HG03196 (cell line): ENCODE measurements around the gene TTLL3.

ENCODE experiments used
- ATAC-seq: cut with Tn5 transposase; IDR thresholded peaks from one replicate; pipeline ENCODE4 v1.9.1; 2021; ENCODE audit not compliant: unreplicated experiment

The TTLL3 gene

DNA sequence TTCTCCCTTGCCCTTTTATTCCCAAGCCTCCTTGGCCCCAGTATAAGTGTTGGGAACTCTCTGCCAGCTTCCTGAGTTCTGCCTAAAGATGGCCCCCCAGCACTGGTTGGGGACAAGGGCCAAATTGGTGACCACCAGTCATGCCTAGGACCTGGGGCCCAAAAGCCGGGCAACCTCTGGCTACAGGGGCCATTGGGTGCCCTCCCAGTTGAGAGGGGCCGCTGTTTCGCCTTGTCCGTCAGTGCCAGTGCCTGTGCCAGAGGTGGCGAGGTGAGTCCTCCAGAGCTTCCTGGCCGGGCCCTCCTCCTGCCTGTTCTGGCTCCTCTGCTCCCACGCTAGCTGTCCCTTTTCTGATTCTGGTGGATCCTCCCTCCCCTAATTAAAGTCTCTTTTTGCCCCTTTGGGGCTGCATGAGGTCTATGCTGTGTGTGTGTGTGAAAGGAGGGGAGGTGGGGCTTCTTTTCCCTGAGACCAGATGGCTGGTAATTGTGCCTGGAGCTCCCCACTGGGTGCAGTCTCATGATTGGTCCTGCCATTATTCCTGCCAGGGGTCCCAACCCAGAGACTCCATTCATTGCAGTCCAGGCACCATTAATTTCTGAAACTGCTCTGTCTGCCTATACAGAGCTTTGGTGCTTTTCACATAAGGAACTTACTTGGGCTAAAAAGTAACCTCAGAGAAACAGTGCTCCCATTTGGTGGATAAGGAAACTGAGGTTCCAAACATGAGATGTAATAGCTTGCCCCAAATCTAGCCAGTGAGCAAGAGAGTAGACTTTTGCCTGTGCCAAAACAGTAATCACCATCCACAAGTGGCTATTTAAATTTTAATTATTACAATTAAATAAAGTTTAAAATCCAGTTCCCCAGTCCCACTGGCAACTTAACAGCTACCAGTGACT is 3.1 kb upstream of the TTLL3 start:
- no peak for ATAC-seq

DNA sequence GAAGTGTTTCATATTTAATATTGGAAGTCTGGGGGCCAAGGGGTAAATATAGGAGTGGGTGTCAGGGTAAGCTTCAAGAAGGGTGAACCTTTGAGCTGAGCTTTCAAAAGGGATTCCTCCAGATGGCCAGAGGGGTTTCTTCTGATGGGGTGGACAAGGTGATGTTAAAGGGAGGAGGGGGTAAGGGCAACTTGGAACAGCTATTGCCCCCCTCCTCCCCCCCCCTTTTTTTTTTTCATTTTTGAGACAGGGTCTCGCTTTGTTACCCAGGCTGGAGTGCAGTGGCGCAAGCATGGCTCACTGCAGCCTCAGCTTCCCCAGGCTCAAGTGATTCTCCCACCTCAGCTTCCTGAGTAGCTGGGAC is 2.1 kb upstream of the TTLL3 start:
- ATAC-seq: no peak

DNA sequence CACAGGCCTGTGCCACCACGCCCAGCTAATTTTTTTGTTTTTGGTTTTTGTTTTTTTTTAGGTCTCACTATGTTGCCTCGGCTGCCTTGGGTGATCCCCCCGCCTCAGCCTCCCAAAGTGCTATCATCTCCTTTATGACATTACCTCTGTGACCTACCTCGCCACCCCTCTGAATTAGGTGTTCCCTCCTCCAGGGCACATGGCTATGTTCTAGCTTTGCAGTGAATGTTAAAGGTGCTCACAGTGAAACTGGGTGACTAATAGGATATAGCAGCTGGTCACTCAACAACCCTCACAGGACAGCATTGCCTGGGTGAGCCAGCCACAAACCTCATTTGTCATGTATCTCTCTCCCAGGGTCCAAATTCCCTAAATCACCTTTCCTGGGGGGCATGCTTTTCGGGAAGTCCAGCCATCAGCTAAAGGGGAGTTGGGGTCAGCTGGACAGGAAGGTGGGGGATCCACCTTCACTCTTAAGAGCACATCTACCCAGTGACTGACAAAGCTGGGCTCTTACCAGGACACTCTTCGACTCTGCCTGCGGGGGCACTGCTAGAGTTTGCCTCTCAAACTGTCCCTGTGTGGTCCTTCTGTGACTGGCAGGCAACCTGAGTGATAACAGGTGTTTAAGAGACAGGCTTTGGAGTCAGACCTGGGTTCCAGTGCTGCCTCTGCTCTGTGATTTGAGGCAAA is 1.6 kb upstream of the TTLL3 start:
- peak; percentile 35 for ATAC-seq

DNA sequence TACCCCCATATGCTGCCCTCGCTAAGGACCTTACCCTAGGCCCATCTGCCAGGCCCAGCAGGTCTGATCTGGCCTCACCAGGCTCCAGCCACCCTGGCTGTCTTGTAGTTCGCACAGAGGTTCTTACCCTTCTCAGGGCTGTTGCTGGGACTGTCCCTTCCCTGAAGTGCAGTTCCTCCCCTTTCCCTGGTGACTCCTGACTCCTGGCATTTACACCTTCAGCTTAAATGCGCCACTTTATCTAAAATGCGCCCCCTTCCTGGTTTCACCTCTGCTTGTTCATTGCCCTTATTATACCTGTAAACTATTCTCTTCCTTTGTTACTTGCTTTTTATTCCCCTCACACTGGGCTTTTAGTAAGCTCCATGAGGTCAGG is 835 bp upstream of the TTLL3 start:
- ATAC-seq: no peak

DNA sequence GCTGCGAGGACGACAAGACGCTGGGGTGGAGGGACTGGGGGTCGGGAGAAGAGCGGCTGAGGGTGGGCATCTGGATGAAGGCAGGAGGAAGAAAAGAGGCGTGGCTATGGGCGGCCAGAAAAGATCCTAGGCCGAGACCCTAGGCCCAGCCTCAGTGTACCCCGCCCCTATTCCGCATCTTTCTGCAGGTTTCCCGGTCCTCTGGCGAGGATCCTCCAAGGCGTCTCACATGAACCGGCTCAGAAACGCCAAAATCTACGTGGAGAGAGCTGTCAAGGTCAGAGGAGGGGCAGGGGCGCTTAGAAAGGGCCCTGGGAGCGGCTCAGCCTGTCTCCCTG is 340 bp downstream of the TTLL3 start:
- no peak for ATAC-seq

DNA sequence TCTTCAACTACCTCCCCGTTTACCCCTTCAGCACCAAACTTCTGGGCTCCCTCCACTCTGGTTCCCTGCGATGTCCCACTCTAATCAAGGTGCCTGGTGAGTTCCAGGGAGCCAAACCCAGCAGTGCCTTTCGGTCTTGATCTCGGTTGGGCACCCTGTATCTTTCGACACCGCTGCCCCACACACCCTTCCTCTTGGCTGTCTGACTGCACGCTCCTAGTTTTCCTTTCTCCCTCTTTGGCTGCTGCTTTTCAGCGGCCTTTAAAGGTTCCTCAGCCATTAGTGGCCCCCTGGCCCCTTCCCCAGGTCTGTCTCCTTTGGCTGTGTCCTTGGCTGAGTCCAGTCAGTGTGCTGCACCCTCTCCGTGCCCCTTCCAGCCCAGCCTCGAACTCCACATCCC is 784 bp downstream of the TTLL3 start:
- no peak for ATAC-seq

DNA sequence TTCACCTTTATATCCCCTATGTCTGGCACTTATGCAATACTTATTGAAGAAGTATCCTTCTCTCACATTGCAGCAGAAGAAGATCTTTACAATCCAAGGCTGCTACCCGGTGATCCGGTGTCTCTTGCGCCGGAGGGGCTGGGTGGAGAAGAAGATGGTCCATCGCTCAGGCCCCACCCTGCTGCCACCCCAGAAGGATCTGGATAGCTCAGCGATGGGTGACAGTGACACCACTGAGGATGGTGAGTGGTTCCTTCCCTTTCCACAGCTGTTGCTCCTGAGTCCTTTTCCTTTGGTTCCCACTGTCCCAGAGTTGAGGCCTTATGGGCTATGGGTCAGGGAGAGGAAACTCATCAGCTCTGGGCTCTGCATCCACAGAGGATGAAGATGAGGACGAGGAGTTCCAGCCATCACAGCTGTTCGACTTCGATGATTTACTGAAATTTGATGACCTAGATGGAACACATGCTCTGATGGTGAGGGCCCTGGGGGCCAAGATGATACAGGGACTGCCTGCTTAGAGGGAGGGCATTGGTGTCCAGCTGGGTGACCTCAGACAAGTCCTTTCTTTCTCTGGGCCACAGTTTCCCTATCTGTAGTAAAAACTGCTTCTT is 2.9 kb downstream of the TTLL3 start:
- no peak for ATAC-seq

DNA sequence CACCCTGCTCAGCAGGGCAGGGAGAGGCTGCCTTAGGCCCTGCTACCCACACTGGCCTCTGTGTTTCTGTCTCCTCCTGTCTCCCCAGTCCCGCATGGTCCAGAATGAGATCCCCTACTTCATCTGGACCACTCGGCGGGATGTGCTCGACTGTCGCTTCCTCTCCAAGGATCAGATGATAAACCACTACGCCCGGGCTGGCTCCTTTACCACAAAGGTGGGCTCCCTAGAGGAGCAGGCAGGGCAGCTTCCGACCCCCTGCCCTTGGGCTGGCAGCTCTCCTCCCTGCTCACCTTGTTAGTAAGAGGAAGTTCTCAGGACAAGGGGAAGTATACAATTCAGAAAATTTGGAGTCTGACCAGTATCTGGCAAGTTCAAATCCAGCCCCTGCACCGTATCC is 5.9 kb downstream of the TTLL3 start:
- ATAC-seq: no peak

DNA sequence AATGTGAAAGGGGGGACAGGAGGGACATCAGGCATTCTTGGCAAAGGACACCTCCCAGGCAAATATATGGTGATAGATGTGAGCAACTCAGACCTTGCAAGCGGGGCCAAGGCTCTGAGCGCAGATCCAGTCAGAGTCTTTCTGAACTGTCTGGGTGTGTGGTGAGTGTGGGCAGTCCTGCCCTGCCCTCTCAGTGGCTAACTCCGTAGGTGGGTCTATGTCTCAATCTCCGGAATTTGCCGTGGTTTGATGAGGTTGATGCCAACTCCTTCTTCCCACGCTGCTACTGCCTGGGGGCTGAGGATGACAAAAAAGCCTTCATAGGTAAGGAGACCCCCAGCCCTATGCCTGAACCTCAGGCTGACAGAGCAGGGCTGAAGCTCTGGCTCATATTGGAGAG is 7.4 kb downstream of the TTLL3 start:
- no peak for ATAC-seq

DNA sequence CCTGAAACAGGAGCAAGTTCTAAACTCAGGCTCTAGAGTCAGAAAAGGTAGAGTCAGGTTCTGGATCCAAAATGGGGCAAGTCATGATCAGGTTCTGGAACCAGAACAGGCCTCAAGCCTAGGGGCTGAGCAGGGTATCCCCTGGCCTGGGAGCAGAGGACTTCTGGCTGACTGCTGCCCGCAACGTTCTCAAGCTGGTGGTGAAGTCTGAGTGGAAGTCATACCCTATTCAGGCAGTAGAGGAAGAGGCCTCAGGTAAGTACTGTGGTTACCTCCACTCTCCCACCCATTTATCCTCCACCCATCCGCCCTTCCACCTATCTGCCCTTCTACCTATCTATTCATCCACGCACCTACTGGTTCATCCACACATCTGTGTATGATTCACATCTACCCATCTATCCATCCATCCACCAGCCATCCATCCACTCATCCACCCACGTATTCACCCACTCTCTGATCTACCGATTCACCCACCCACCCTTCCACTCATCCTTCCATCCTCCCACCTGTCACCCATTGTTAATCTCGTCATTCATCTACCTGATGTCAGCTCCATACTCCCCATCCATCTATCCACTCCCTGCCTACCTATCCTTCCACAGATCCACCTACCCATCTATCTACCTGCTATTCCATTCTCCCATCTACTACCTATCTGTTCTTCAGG is 8.7 kb downstream of the TTLL3 start:
- no peak for ATAC-seq

DNA sequence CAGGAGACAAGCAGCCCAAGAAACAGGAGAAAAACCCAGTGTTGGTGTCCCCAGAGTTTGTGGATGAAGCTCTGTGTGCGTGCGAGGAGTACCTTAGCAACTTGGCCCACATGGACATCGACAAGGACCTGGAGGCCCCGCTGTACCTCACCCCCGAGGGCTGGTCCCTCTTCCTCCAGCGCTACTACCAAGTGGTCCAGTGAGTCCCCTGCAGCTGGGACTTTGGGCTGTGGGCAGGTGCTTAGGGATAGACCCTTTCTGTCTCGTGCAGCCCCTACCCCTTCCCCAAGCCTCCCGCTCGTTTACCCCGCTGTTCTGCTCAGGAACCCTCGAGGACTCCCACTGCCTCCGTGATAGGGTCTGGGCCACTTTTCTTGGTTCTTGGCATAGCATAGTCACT is 10.5 kb downstream of the TTLL3 start:
- ATAC-seq: no peak

DNA sequence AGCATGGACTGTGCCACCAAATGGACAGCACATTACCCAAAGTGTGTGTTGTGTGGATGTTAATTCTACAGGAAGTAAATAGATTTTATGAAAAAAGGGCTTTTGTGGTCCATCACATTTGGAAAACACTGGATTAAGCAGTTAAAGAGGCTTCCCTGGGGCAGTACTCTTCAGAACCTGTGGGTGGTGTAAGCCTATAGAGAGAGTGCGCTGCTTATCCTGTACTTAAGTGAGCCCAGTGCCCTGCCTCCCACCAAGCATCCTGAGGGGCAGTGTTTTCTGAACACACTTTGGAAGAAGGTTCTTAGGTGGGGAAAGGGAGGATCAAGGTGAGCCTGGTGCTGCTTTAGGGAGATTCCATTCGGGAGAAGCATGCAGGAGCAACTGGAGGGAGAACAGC is 10.9 kb downstream of the TTLL3 start:
- no peak for ATAC-seq

DNA sequence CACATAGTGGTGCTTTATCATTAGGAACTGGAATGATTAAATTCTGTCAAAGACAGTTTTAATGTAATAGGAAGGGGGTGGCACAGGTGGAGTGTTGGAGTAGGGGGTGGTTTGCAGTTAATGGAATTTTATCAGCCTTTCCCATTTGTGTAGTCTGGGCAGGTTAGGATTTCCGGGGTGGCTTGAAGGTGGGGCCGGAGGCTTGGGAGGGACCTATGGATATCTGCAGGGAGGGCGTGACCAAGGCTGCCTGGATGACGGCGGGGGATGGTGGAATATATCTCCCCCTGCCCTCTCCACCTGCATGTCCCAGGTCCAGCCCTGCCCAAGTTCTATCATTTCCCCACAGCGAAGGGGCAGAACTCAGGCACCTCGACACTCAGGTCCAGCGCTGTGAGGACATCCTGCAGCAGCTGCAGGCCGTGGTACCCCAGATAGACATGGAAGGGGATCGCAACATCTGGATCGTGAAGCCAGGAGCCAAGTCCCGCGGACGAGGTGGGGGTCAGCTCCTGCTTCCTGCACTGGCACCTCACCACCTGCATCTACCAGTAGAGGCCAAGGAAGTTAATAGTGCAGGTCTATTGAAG is 15.5 kb downstream of the TTLL3 start:
- no peak for ATAC-seq

DNA sequence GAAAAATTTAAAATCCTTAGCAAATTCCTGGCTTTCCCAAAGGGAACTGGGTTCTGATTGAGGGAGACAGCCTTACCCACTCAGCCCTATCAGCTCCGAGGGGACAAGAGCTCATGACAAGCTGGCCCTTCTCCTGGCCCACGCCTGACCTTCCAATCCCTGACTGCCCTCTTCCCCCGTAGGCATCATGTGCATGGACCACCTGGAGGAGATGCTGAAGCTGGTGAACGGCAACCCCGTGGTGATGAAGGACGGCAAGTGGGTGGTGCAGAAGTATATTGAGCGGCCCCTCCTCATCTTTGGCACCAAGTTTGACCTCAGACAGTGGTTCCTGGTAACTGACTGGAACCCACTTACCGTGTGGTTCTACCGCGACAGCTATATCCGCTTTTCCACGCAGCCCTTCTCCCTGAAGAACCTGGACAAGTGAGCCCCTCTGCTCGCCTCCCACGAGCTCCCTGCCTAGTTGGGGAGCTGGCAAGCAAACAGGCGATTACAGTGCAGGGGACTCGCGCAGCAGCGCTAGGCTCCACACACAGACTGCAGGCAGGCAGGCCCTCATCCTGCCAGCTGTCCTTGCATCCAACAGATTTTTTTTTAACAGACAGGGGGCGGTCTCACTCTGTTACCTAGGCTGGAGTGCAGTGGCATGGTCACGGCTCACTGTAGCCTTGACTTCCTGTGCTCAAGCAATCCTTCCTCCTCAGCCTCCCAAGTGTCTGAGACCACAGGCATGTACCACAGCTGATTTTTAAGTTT is 16.9 kb downstream of the TTLL3 start:
- no peak for ATAC-seq

DNA sequence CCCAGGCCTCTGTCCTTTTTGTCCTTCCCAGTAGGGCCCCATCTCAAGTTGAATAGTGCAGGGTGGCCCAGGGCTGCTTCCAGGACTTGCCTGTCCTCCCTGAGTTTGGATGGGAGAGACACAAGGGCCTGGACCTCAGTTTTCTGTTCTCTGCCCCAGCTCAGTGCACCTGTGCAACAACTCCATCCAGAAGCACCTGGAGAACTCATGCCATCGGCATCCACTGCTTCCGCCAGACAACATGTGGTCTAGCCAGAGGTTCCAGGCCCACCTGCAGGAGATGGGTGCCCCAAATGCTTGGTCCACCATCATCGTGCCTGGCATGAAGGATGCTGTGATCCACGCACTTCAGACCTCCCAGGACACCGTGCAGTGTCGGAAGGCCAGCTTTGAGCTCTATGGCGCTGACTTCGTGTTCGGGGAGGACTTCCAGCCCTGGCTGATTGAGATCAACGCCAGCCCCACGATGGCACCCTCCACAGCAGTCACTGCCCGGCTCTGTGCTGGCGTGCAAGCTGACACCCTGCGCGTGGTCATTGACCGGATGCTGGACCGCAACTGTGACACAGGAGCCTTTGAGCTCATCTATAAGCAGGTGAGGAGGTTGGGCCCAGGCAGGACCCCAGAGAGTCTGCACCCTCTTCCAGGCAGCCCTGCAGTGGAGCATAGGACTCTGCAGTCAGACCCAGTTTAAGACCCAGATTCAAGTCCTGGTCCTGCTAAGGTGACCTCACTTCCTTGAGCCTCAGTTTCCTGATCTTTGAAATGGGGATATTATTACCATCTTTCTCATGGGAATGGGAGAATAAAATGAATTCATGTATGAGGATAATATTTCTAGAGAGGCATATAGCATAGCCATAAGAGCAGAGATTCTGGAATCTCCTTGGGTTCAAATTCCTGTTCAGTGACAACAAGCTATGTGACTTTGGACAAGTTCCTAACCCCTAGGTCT is 19.0 kb downstream of the TTLL3 start:
- ATAC-seq: no peak

DNA sequence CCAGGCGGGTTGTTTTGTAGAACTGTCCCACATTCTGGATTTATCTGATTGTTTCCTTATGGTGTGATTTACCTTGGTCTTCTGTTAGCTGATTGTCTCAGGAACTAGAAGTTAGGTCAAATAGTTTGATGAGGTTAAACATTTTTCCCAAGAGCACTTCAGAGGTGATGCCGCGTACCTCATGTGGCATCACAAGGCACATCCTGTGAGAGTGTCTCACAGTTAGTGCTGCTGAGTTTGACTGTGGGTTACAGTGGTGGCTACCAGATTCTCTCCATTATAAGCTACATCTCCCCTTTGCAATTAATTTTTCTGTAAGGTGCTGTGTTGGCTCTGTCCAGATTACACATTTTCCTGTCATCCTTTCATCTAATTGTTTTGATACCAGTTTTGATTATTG is 21.2 kb downstream of the TTLL3 start:
- ATAC-seq: no peak

DNA sequence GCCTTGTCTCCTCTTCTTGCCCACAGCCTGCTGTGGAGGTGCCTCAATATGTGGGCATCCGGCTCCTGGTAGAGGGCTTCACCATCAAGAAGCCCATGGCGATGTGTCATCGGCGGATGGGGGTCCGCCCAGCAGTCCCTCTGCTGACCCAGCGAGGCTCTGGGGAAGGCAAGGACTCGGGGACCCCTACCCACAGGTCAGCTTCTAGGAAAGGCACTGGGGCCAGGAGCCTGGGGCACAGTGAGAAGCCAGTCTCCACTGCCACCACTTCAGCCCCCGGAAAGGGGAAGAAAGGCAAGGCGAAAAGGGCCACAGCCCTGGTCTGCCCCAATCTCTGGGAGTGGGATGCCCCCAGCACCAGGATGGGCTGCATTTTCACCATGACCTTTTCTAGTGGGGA is 23.0 kb downstream of the TTLL3 start:
- ATAC-seq: no peak

DNA sequence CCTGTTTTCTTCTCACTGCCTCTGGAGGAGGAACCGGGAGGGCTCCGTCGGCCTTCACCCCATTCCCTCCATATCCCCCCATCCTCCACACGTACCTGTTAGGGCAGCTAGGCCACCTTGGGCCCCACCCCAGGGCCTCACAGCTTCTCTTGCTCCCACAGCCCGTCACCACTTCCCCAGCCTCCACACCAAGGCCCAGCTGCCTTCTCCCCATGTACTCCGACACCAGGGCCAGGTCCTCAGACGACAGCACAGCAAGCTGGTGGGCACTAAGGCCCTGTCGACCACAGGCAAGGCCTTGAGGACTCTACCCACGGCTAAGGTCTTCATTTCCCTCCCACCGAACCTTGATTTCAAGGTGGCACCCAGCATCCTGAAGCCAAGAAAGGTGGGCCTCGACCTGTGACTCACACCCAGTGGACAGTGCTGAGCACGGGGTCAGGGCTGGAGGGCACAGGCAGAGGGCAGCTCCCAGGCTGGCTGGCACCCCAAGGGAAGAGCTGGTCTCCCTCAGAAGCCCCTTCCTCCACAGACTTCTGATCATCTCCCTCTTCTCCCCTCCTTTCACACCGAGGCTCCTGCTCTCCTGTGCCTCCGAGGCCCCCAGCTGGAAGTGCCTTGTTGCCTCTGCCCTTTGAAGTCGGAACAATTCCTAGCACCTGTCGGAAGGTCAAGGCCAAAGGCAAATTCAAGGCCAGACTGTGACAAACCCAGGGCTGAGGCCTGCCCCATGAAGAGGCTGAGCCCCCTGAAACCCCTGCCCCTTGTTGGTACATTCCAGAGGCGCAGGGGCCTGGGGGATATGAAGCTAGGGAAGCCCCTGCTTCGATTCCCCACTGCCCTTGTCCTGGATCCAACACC is 24.7 kb downstream of the TTLL3 start:
- ATAC-seq: no peak
